Dermis microvascular lymphatic vessel endothelial cell (primary cell): Measurements from ENCODE around the gene PAX5. TPM values are rescaled to one million over a fixed set of nuclear protein-coding genes. Genes with fewer than 3 reads are reported as not detected.
"Not testable (repeated sequence)": the region's sequence is repeated elsewhere in the genome, so short reads cannot be mapped to it uniquely, and the experiment has no call there.

Source experiments
- DNase-seq, 2 donors: peaks; one replicate each; pipeline versions ENCODE4 v3.0.0 to v3.0.0-alpha.2; 2010; ENCODE audit warnings: low read depth in 2 of 2
- total RNA-seq: library from RNA; depleted of rRNA; stranded (reverse); fragments of >200 nt; gene quantifications from 2 replicates; pipeline ENCODE4 v1.2.1, GENCODE V29; 2014

Gene PAX5
- not detected in 2 replicates for total RNA-seq

DNA sequence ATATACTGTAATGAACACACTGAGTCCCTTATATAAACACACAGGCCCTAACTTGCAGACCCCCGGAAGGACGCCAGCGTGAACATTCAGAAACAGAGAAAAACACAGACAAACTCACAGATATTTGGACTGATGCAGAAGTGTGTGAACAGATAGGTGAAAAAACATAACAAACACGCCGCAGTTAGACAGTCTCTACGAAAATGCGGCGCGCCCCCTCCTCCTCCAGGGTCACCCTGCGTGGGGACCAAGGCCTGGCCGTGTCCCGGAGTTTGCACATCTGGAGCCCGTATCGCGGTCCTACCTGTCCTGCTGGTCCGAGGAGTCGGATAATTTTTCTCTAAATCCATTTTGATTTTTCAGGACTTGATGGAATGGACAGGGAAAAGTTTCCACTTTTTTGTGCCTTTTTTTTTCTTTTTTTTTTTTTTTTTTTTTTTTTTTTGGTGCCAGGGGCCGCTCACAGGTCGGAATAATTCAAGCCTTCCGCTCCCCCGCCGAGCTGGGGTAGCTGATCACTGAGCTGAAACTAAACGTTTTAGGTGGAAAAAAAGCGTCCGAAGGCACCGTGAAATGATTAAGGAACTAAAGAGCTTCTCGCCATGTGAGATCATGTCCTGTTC, at the start of gene PAX5:
Gene PAX5 (minus strand): TSS at position 587 of the 623 bp plus-strand sequence. CDS start 237 bp downstream, at position 350.
- no peak for DNase-seq

DNA sequence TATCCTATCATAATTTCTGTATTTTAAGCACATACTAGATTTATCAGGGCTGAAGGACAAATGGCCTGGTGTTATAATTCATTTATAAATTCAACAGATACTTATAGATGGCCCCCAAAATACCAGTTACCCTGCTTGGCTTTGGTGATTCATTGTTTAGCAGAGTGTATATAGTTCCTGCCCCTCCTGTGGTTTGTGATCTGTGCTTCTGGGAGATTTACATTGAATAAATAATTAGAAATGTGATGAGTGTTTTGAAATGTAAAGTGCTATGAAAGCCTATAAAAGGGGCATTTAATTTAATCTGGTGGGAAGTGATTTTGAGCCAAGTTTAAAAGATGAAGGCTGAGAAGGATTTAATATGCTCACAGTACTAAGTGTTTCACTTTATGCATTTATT, 49.6 kb upstream of the PAX5 start:
- DNase-seq: no peak

DNA sequence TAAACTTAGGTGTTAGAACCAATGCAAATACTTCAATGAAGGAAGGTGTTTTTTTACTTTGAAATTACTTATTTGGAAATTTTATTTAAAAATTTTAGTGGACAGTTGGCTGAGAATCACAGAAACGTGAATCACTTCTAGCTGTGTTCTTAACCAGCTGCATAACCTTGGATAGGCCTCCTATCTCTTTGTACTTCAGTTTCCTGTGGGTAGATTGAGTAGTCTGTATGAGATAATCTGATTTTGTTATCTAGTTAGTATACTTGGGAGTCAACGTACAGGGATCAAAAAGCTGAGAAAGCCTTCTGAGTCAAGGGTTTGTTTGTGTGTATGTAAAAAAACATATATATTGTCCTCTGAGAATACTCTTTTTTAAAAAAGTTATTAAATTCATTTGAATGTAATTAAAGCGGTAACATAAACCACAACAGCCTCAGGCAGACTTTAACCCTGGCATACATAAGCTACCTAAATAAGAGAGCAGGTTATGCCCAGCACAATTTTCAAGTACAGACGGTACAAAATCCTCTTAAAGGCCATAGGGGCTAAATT, 48.2 kb upstream of the PAX5 start:
- DNase-seq: no peak

DNA sequence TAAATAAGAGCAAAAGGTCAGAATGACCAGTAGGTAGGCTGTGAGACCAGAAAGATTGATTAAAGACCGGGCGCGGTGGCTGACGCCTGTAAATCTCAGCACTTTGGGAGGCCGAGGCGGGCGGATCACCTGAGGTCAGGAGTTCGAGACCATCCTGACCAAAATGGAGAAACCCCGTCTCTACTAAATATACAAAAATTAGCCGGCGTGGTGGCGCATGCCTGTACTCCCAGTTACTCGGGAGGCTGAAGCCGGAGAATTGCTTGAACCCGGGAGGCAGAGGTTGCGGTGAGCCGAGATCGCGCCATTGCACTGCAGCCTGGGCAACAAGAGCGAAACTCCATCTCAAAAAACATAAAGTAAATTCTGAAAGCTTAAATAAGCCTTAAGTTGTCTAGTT, 47.4 kb upstream of the PAX5 start:
- not testable (repeated sequence) for DNase-seq

DNA sequence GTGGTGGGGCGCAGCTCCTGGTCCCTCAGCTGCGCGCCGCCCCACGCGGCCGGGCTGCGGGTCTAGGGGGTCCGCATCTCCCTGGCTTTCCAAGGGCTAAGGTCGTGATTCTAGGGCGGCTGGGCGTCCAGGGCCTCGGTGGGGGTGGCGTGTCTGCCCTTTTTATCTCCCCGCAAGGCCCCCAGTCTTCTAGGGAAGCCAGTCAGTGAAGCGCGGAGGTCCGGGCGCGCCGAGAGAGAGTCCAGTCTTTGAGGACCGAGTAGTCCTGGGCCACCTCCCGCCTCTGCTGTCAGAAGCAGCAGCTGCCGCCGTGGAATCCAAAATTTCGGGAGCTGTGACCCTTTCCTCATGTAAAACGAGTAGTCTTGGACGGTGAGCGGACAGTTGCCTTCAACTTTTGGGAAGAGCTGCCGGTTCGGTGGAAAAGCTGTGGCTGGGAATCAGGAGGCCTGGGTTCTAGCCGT, 46.1 kb upstream of the PAX5 start:
- DNase-seq: not testable (repeated sequence)

DNA sequence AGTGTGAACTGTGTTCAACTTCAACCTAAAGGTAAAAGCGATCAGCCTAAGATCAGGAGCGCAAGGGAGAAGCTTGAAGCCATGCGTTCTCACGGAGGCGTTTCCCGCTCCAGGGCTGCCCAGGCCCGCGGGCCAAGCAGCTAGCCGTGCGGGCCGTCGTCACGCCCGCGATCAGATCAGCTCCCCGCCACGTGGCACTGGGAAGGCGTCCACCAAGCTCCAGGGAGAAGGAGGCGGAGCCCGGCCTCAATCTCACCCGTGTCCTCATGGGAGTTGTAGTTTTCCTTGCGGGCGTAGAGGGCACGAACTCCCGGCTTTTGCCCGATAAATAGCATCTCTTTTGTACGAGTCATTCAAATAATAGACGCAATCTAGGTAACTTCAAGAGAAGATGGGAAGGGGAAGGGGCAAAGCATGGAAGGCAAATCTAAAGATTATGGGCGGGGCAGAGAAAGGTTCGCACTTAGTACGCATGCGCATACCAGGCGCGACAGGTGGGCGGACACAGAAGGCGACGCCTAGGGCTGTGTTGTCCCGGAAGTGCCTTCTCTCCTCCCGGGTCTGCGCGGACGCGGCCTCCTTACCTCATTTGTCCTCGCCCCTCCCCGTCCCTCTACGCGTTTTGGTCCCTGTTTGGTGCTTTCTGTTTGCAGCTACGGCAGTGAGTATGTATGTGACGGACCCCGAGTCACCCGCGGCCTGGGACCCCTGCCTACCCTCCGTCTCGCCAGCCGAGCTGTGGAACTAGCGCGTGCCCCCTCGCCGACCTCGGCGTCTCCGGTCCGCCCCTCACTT, 45.5 kb upstream of the PAX5 start:
- peak; percentile 80 to 94 for DNase-seq

DNA sequence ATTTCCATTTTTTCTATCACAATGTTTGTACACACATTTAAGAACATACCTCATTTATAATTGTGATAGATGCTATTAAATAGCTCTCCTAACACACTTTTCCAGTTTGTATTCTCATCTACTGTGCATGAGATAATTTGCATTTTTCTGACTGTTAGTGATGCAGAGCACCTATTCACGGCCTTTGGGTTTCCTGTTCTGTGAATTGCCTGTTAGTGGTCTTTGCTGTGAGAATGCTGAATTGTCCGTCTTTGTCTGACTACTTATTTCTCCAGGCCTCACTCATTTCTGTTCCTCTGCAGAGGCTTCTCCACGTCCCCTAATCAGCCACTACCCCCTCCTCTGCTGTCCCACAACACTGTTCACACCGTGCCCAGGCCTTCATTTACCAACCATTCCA, 40.7 kb upstream of the PAX5 start:
- DNase-seq: not testable (repeated sequence)

DNA sequence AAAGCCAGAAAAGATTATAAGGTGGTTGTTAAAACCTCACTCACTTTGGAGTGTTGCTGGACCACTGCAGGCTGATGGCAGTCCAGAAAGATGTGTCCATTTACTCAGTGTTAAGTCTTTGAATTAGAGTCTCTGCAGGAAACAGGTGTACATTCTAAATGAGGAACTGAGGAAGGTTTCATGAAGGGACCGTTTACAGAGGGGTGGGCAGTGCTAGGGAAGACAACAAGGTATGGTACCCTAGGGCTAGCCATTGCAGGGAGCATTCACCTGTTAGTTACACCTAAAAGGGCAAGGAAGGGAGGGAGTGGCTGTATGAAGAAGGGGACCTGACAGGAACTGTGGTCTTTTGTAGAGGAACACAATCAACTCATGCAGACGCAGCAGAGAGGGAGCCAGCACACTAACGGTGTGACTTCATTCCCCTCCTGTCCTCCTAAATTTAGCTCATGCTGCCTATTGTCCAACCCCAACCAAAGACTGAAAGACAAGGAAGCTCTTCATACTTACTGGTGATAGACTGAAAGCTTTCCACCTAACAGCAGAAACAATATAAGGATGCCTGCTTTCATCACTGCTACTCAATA, 32.2 kb upstream of the PAX5 start:
- no peak for DNase-seq

DNA sequence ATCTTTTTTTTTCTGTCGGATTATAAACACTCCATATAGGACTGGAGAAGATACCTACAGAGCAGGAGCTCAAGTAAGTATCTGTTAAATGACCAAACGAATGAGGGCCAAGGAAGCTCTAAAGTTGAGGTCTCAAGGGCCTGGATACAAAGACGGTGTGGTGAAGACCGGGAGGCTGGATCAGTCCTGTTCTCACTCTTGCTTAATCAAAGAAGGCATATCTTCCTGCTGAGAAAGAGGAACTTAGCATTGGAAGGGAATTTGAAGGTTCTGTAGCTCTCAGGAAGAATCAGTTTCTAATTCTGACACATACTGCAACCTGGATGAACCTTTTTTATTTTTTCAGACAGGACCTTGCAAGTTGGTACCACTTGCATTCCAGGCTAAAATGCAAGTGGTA, 28.3 kb upstream of the PAX5 start:
- DNase-seq: no peak

DNA sequence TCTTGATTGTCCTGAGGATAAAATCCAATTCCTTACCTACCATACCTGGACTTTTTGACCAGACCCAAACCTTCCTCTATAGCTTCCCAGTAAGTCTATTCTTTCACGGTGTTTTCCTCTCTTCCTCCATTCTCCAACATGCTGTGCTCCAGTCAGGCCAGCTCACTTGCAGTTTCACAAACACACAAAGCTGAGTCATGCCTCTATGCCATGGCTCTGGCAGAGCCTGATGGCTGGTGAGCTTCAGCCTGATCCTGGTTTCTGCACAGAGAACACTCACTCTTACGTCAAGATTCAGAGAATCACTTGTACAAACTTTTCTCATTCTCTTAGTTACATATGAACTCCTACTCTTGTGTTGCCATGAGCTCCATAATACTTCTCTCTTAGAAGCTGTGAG, 27.7 kb upstream of the PAX5 start:
- DNase-seq: no peak

DNA sequence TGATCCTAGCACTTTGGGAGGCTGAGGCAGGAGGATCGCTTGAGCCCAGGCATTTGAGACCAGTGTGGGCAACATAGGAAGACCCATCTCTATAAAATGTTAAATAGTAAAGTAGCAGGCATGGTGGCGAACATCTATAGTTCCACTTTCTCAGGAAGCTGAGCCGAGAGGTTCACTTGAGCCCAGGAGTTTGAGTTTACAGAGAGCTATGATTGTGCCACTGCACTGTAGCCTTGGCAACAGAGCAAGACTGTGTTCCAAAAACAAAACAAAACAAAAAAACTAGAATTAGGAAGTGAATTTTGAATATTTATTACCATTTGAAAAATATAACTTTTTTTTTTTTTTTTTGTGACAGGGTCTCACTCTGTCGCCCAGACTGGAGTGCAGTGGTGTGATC, 26.8 kb upstream of the PAX5 start:
- no peak for DNase-seq

DNA sequence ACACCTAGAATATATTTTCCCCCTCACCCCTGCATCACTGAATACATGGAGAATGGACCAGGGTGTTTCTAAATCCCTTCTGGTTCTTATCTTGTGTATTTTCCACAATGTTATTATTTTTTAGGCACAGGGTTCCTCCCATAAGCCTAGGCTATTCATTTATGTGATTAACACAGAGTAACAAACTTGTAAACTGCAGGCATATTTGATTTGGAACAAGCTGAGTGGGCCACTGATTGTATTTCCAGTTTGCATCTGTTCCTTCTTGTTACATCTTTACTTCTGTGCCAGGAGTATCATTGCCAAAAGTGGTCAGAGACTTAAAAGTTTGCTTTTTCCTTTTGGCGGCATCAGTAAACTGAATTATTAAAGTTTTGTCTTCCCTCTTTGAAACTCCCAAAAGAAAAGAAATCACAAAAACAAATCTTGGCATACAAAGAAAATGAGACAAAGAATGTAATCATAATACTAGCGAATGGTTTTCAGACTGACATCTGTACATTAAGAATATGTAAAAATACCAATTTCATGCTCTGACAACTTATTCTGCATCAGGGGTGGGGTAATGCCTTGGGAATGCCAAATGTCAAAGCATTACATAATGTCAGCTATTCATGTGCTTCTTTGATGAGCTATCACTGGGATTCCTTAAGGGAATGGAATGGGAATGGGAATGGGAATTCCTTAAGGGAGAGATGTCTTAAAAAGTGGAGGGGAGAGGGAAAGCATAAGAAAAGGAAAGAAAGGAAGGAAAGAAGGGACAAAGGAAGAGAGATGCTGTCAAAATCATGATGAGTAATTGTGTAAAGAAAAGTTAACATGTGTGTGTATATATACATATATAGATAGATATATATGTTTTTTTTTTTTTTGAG, 22.2 kb upstream of the PAX5 start:
- no peak for DNase-seq

DNA sequence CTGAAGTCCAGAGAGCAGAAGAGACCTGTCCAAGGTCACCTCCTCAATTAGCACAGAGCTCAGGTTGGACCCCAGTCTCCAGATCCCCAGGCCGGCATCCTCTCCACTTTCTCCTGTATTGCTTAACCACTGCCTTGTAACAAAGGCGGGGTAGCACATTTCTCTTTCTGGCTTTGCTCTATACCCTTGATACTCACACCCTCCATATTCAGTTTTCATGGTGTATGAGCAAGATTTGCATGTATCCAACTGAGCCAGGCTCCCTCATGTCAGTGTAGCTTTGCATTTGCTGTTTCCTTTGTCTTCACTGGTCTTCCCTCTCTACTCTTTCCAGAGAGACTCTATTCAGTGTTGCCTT, 20.3 kb upstream of the PAX5 start:
- DNase-seq: not testable (repeated sequence)

DNA sequence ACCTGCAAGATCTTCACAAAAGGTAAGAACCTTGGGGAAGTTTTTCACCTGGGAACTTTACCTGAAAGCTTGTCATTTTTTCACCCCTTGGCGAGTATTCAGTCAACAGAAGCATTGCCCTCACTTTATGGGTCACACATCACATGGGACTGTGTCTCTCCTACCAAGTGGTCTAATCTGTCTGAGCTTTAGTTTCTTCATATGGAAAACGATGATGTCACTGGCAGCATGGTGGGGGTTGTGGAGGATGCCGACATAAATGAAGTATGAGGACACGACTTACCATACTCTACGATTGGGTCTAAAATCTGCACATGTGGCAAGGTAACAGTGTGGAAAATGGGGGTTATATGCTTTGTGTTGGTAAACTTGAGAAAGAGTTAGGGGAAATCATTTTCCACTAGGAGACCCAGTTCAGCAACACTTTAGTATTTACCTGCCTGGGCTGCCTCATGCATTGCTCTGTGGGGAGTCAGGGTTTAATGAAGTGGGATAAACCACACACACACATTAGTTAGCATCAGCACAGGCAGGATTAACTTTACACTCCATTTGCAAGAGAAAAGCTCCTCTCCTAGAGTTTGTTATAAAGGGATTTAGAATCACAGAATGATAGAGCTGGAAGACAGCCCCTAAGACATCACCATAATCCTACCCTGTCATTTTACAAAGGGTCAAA, 19.8 kb upstream of the PAX5 start:
- no peak for DNase-seq

DNA sequence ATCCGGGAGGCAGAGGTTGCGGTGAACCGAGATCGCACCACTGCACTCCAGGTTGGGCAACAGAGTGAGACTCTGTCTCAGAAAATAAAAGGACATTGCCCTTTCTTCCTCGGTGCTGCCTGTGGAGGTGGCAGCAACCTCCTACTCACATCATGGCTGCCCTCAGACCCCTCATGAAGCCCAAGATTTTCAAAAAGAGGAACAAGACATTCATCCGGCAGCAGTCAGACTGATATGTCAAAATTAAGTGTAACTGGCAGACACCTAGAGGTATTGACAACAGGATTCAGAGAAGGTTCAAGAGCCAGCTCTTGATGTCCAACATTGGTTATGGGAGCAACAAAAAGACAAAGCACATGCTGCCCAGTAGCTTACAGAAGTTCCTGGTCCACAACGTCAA, 12.6 kb upstream of the PAX5 start:
- DNase-seq: no peak

DNA sequence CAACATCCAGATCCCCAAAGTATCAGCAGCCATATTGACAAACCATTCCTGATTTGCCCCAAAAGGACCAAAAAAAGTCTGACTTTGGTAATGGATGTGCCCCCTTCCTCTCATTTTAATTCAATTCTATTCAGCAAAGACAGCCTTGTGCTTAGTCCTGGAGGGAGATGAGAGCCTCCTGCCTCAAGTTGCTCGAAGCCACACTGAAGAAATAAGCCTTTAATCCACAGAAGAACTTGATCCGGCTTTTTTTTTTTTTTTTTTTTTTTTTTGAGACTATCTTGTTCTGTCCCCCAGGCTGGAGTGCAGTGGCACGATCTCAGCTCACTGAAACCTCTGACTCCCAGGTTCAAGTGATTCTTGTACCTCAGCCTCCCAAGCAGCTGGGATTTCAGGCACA, 8.4 kb upstream of the PAX5 start:
- no peak for DNase-seq

DNA sequence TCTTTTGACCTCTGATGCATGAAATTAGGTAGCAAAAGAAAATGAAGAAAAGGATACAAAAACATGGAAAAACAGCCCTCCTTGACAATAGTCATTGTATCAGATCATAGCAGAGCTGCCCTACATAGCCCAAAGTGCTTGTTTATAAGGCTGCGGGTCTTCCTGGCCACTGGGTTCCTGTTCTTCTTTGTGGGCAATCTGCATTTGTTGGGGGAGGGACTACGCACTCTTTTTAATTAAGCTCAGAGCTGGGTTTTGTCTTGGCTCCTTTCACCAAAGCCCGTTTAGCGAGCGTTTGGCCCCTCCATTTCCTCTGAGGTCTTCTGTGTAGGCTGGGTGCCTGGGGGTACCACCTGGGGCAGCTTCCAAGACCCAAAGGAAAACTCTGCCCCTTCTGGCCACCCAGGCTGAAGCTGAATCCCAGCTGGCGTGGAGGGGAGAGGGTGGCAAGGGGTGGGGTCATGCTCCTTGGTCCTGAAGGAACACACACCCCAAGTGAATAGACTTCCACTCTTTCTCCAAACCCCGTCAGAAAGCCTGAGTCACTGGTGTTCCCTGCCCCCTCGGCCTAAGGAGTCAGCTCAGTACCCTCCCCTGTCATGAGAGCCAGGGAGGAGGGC, 6.5 kb upstream of the PAX5 start:
- DNase-seq: no peak

DNA sequence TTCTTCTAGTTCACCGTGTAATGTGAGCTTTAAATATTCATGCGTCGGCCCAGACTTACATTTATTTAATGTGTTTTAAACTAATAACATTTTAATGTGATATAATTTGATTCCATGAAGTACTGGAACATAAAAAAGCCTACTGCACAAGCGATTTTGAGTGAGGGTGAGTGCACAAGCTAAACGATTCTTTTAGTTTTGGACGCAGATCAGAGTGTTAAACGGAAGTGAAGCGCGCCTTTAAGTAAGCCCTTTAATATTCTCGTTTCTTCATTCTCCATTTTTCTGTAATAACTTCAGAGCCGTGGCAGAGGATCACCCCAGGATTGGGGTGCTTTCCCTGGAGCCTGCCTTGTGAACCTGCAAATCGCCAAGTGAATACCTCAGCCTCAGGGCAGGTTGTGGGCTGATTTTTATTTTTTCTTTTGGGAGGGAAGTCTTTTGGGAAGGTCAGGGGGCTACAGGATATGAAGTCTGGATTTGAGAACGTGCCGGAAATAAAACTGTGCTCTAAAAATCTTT, 4.9 kb upstream of the PAX5 start:
- no peak for DNase-seq

DNA sequence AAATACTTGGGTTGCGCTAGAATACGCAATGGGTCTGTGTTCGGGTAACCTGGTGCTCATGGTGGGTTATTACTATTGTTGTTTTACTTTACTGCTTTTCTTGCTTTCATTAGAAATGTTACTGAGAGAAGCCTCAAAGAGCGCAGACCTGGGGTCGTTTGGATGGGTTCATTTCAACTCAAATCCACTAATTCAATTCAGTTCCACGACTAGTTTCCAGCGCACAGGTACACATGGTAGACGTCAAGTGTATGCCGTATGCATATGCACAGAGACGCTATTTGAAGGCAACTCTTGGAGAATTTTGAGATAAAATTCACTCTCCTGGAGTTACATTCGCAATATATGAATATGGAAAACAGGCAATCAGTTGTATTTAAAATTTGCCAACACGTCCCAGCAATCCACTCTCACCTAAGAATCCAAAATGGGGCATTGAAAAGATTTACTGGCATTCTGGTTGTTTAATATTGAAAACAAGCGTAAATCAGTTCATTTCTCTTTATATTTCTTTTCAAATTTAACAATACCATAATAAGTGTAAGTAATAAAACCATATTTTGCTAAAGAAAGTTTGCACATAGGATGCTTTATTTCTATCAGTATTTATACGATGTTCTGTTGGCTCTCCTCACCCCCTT, 4.4 kb upstream of the PAX5 start:
- no peak for DNase-seq
